ENCODE data around the gene ICAM1. TPM values are rescaled to one million over a fixed set of nuclear protein-coding genes. Genes with fewer than 3 reads are reported as not detected.

Gene ICAM1
- total and polyA plus RNA-seq, 4 donors = 88.4 to 391 (median 185) TPM

DNA sequence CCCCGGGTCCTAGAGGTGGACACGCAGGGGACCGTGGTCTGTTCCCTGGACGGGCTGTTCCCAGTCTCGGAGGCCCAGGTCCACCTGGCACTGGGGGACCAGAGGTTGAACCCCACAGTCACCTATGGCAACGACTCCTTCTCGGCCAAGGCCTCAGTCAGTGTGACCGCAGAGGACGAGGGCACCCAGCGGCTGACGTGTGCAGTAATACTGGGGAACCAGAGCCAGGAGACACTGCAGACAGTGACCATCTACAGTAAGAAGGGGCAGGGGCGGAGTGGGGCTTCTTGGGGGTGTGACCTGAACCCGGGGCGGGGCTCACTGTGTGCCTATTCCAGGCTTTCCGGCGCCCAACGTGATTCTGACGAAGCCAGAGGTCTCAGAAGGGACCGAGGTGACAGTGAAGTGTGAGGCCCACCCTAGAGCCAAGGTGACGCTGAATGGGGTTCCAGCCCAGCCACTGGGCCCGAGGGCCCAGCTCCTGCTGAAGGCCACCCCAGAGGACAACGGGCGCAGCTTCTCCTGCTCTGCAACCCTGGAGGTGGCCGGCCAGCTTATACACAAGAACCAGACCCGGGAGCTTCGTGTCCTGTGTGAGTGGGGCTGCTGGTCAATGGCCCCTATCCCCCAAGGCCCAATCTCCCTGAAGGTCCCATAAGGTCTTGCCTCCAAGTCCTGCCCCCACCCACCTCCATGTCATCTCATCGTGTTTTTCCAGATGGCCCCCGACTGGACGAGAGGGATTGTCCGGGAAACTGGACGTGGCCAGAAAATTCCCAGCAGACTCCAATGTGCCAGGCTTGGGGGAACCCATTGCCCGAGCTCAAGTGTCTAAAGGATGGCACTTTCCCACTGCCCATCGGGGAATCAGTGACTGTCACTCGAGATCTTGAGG is 13.4 kb downstream of the ICAM1 start:
- Histone ChIP-seq H3K4me3 (no peak overlapping the region), H3K27ac (ENCODE audit: low read depth in 1 of 2, low read length in 1 of 2) (peak overlapping the region in 1 of 2 donors; percentile 84)
- ATAC-seq (ENCODE audit: insufficient read depth, low FRiP score) = no peak

DNA sequence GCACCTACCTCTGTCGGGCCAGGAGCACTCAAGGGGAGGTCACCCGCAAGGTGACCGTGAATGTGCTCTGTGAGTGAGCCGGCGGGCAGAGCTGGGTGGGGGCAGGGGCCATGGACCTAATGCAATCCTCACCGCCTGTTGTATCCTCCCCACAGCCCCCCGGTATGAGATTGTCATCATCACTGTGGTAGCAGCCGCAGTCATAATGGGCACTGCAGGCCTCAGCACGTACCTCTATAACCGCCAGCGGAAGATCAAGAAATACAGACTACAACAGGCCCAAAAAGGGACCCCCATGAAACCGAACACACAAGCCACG is 14.0 kb downstream of the ICAM1 start:
- Histone ChIP-seq H3K27me3 (ENCODE audit: control insufficient read depth in 3 of 3, insufficient read depth in 3 of 3, low read length in 2 of 3) (peaks cover 0 to 4% (median 0%) of the 10 kb centered on the region in 3 donors), H3K9ac (ENCODE audit: insufficient read depth in 1 of 2, low read length in 2 of 2) (no peak overlapping the region), H3K4me1 (ENCODE audit: control insufficient read depth in 5 of 5, insufficient read depth in 5 of 5, low read length in 5 of 5) (peaks cover 0 to 45% (median 29%) of the 10 kb centered on the region in 5 donors), H3K27ac (ENCODE audit: low read depth in 1 of 2, low read length in 1 of 2) (peak overlapping the region in 1 of 2 donors; percentile 11), H3K9me3 (ENCODE audit: control insufficient read depth in 4 of 4, insufficient read depth in 3 of 4, low read length in 3 of 4) (no peaks in the 10 kb centered on the region), H3K36me3 (ENCODE audit: control insufficient read depth in 4 of 4, insufficient read depth in 4 of 4, low read length in 4 of 4) (peaks cover 0 to 37% (median 0%) of the 10 kb centered on the region in 4 donors), H3K4me3 (no peak overlapping the region)
- TF ChIP-seq, protein P1, sequence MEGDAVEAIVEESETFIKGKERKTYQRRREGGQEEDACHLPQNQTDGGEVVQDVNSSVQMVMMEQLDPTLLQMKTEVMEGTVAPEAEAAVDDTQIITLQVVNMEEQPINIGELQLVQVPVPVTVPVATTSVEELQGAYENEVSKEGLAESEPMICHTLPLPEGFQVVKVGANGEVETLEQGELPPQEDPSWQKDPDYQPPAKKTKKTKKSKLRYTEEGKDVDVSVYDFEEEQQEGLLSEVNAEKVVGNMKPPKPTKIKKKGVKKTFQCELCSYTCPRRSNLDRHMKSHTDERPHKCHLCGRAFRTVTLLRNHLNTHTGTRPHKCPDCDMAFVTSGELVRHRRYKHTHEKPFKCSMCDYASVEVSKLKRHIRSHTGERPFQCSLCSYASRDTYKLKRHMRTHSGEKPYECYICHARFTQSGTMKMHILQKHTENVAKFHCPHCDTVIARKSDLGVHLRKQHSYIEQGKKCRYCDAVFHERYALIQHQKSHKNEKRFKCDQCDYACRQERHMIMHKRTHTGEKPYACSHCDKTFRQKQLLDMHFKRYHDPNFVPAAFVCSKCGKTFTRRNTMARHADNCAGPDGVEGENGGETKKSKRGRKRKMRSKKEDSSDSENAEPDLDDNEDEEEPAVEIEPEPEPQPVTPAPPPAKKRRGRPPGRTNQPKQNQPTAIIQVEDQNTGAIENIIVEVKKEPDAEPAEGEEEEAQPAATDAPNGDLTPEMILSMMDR (IDR thresholded peaks at IDR 0.05; ENCODE audit: control extremely low read depth, extremely low read depth) = no peak
- 89 to 93% methylated on average over 13 of the region's 13 CpGs for WGBS, 2 donors
- ATAC-seq (ENCODE audit: insufficient read depth, low FRiP score) = no peak
- no peak for DNase-seq

More for the DNA sequence above, 13.4 kb downstream of the ICAM1 start:
- Histone ChIP-seq H3K4me1 (ENCODE audit: control insufficient read depth in 5 of 5, insufficient read depth in 5 of 5, low read length in 5 of 5) (peaks cover 0 to 43% (median 27%) of the 10 kb centered on the region in 5 donors), H3K9me3 (ENCODE audit: control insufficient read depth in 4 of 4, insufficient read depth in 3 of 4, low read length in 3 of 4) (no peaks in the 10 kb centered on the region), H3K36me3 (ENCODE audit: control insufficient read depth in 4 of 4, insufficient read depth in 4 of 4, low read length in 4 of 4) (peaks cover 0 to 38% (median 0%) of the 10 kb centered on the region in 4 donors), H3K27me3 (ENCODE audit: control insufficient read depth in 3 of 3, insufficient read depth in 3 of 3, low read length in 2 of 3) (peaks cover 0 to 2% (median 0%) of the 10 kb centered on the region in 3 donors), H3K9ac (ENCODE audit: insufficient read depth in 1 of 2, low read length in 2 of 2) (no peak overlapping the region)
- WGBS, 2 donors = 87 to 90% methylated on average over 34 of the region's 34 CpGs
- DNase-seq = no peak
- TF ChIP-seq, protein P1 (IDR thresholded peaks at IDR 0.05; ENCODE audit: control extremely low read depth, extremely low read depth) = no peak

DNA sequence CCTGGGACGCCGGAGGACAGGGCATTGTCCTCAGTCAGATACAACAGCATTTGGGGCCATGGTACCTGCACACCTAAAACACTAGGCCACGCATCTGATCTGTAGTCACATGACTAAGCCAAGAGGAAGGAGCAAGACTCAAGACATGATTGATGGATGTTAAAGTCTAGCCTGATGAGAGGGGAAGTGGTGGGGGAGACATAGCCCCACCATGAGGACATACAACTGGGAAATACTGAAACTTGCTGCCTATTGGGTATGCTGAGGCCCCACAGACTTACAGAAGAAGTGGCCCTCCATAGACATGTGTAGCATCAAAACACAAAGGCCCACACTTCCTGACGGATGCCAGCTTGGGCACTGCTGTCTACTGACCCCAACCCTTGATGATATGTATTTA is 14.5 kb downstream of the ICAM1 start:
- peaks cover 0 to 8% (median 0%) of the 10 kb centered on the region in 3 donors for H3K27me3 ChIP-seq (ENCODE audit: control insufficient read depth in 3 of 3, insufficient read depth in 3 of 3, low read length in 2 of 3)
- TF ChIP-seq, protein P1 (IDR thresholded peaks at IDR 0.05; ENCODE audit: control extremely low read depth, extremely low read depth) = no peak
- no peak for DNase-seq
- H3K4me1 ChIP-seq (ENCODE audit: control insufficient read depth in 5 of 5, insufficient read depth in 5 of 5, low read length in 5 of 5) = peaks cover 0 to 48% (median 31%) of the 10 kb centered on the region in 5 donors
- peaks cover 0 to 34% (median 0%) of the 10 kb centered on the region in 4 donors for H3K36me3 ChIP-seq (ENCODE audit: control insufficient read depth in 4 of 4, insufficient read depth in 4 of 4, low read length in 4 of 4)
- peak overlapping the region in 1 of 2 donors; percentile 61 for H3K27ac ChIP-seq (ENCODE audit: low read depth in 1 of 2, low read length in 1 of 2)
- no peak overlapping the region for H3K4me3 ChIP-seq
- 87 to 88% methylated on average over 4 of the region's 4 CpGs for WGBS, 2 donors
- no peaks in the 10 kb centered on the region for H3K9me3 ChIP-seq (ENCODE audit: control insufficient read depth in 4 of 4, insufficient read depth in 3 of 4, low read length in 3 of 4)
- H3K9ac ChIP-seq (ENCODE audit: insufficient read depth in 1 of 2, low read length in 2 of 2) = no peak overlapping the region
- no peak for ATAC-seq (ENCODE audit: insufficient read depth, low FRiP score)
